GM19238 (cell line): Measurements from ENCODE around the gene AP1M1.

Source experiments
- DNase-seq: peaks from one replicate; pipeline ENCODE4 v3.0.0; 2011; ENCODE audit warnings: low spot score; ENCODE audit not compliant: insufficient read length

The AP1M1 gene

GRCh38 chr19:16185123-16185767 is 12.5 kb upstream of the AP1M1 start, which contains the start of gene FAM32A:
FAM32A (plus strand) TSS chr19:16185410; CDS start chr19:16185443, 33 bp downstream.
- DNase-seq = peak; percentile 99

- no peak for DNase-seq
These were observed 12.0 kb upstream of the AP1M1 start for GRCh38 chr19:16185768-16186123.

- no peak for DNase-seq
These were observed 9.2 kb upstream of the AP1M1 start for GRCh38 chr19:16188521-16188920.

- DNase-seq = no peak
These were observed 7.5 kb upstream of the AP1M1 start for GRCh38 chr19:16190198-16190597.

GRCh38 chr19:16190736-16191135 is 7.0 kb upstream of the AP1M1 start:
- no peak for DNase-seq

GRCh38 chr19:16191216-16191908 is 6.3 kb upstream of the AP1M1 start:
- DNase-seq = no peak

- DNase-seq = no peak
These were observed 4.2 kb upstream of the AP1M1 start for GRCh38 chr19:16193466-16193865.

GRCh38 chr19:16197188-16197621 is 506 bp upstream of the AP1M1 start:
- no peak for DNase-seq

- DNase-seq = no peak
These were observed 600 bp downstream of the AP1M1 start for GRCh38 chr19:16198370-16198651.

GRCh38 chr19:16199275-16199932 is 1.7 kb downstream of the AP1M1 start:
- no peak for DNase-seq

GRCh38 chr19:16200038-16201010 is 2.6 kb downstream of the AP1M1 start:
- no peak for DNase-seq

GRCh38 chr19:16201011-16201391 is 3.3 kb downstream of the AP1M1 start:
- no peak for DNase-seq

GRCh38 chr19:16202320-16203255 is 4.9 kb downstream of the AP1M1 start:
- DNase-seq = no peak

- no peak for DNase-seq
These were observed 5.7 kb downstream of the AP1M1 start for GRCh38 chr19:16203256-16204004.

GRCh38 chr19:16204005-16204294 is 6.2 kb downstream of the AP1M1 start:
- no peak for DNase-seq

- no peak for DNase-seq
These were observed 7.7 kb downstream of the AP1M1 start for GRCh38 chr19:16205205-16206045.

- no peak for DNase-seq
These were observed 8.4 kb downstream of the AP1M1 start for GRCh38 chr19:16206046-16206605.

GRCh38 chr19:16206637-16207036 is 8.9 kb downstream of the AP1M1 start:
- no peak for DNase-seq

GRCh38 chr19:16207063-16207462 is 9.4 kb downstream of the AP1M1 start:
- no peak for DNase-seq
